Measurements from ENCODE around the gene SH2D7.

The SH2D7 gene

DNA sequence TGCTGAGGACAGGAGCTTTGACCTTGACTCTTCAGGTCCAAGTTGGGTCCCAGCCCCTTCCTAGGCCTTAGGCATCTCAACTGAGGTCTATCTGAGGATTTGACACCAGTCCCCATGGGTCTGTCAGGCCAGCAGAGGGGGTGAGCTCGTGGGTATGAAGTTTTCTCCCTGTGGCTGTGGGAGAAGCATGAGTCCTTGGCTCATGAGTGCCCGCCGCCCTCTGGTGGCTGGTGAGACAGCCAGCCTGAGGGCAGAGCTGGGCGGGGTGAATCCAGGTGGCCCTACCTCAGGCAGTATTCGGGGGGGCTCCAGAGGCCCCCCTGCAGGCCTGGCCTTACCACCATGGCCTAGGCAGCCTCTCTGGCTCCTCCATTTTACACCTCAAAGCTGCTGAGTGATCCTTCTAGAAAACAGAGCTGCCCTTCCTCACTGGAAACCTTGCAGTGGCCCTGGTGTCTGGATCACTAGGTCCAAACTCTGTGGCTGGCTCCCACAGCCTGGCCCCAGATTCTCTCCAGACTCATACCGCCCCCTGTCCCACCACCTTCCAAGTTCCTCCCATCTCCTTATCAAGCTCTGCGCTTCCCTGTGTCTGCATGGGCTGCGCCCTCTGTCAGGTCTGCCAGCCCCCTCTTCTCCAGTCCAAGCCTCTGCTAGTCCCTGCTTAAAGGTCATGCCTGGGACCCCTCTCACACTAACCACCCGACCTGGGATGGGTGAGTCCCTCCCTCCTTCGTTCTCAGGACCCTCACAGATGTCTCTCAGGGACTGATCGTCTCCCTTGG lies 16.1 kb downstream of the SH2D7 start:
- no peak overlapping the region for H3K4me3 ChIP-seq (ENCODE audit: low read depth, low read length, poor library complexity, severe bottlenecking)
- H3K79me2 ChIP-seq (ENCODE audit: insufficient read depth, low read length) = no peaks in the 10 kb centered on the region
- no peaks in the 10 kb centered on the region for H4K20me1 ChIP-seq (ENCODE audit: insufficient read depth, low read length)
- no peaks in the 10 kb centered on the region for H3K36me3 ChIP-seq (ENCODE audit: insufficient read depth, low read length)
- H3F3A ChIP-seq (ENCODE audit: insufficient read depth, low read length) = no peaks in the 10 kb centered on the region
- H3K9me2 ChIP-seq (ENCODE audit: low read depth, low read length) = no peaks in the 10 kb centered on the region
- no peak overlapping the region for H3K27ac ChIP-seq (ENCODE audit: low read depth, low read length, poor library complexity, severe bottlenecking)
- H3K27me3 ChIP-seq (ENCODE audit: insufficient read depth, low read length) = no peaks in the 10 kb centered on the region
- no peak overlapping the region for H3K4me2 ChIP-seq (ENCODE audit: low read length)
- TF ChIP-seq CTCF (IDR thresholded peaks at IDR 0.05; ENCODE audit: low read length) = peak; percentile 98
- no peak for TF ChIP-seq EZH2 (IDR thresholded peaks at IDR 0.05; ENCODE audit: borderline replicate concordance, low read length)
- no peak overlapping the region for H2AFZ ChIP-seq (ENCODE audit: low read length)
- no peaks in the 10 kb centered on the region for H3K4me1 ChIP-seq (ENCODE audit: insufficient read depth, low read length, severe bottlenecking)
- H3K9ac ChIP-seq (ENCODE audit: low read length) = no peak overlapping the region
- H3K9me3 ChIP-seq (ENCODE audit: low read length) = no peaks in the 10 kb centered on the region

- no peaks in the 10 kb centered on the region for H3K4me1 ChIP-seq (ENCODE audit: insufficient read depth, low read length, severe bottlenecking)
- no peak overlapping the region for H2AFZ ChIP-seq (ENCODE audit: low read length)
- H3K79me2 ChIP-seq (ENCODE audit: insufficient read depth, low read length) = no peaks in the 10 kb centered on the region
- H3K9ac ChIP-seq (ENCODE audit: low read length) = no peak overlapping the region
- TF ChIP-seq CTCF (IDR thresholded peaks at IDR 0.05; ENCODE audit: low read length) (no peak), EZH2 (IDR thresholded peaks at IDR 0.05; ENCODE audit: borderline replicate concordance, low read length) (no peak)
- no peaks in the 10 kb centered on the region for H3K9me3 ChIP-seq (ENCODE audit: low read length)
- no peaks in the 10 kb centered on the region for H4K20me1 ChIP-seq (ENCODE audit: insufficient read depth, low read length)
- H3K4me2 ChIP-seq (ENCODE audit: low read length) = no peak overlapping the region
- H3K9me2 ChIP-seq (ENCODE audit: low read depth, low read length) = no peaks in the 10 kb centered on the region
- no peaks in the 10 kb centered on the region for H3K27me3 ChIP-seq (ENCODE audit: insufficient read depth, low read length)
- H3F3A ChIP-seq (ENCODE audit: insufficient read depth, low read length) = no peaks in the 10 kb centered on the region
- H3K27ac ChIP-seq (ENCODE audit: low read depth, low read length, poor library complexity, severe bottlenecking) = no peak overlapping the region
- no peaks in the 10 kb centered on the region for H3K36me3 ChIP-seq (ENCODE audit: insufficient read depth, low read length)
- no peak overlapping the region for H3K4me3 ChIP-seq (ENCODE audit: low read depth, low read length, poor library complexity, severe bottlenecking)
Observed at GRCh38 chr15:78109156-78109555, 16.8 kb downstream of the SH2D7 start.

GRCh38 chr15:78110096-78110495 lies 17.7 kb downstream of the SH2D7 start:
- no peaks in the 10 kb centered on the region for H3K36me3 ChIP-seq (ENCODE audit: insufficient read depth, low read length)
- H3K27me3 ChIP-seq (ENCODE audit: insufficient read depth, low read length) = no peaks in the 10 kb centered on the region
- no peaks in the 10 kb centered on the region for H4K20me1 ChIP-seq (ENCODE audit: insufficient read depth, low read length)
- H3K9me3 ChIP-seq (ENCODE audit: low read length) = no peaks in the 10 kb centered on the region
- no peak overlapping the region for H3K9ac ChIP-seq (ENCODE audit: low read length)
- no peak overlapping the region for H3K4me2 ChIP-seq (ENCODE audit: low read length)
- no peaks in the 10 kb centered on the region for H3K9me2 ChIP-seq (ENCODE audit: low read depth, low read length)
- H3K4me3 ChIP-seq (ENCODE audit: low read depth, low read length, poor library complexity, severe bottlenecking) = no peak overlapping the region
- H3F3A ChIP-seq (ENCODE audit: insufficient read depth, low read length) = no peaks in the 10 kb centered on the region
- no peaks in the 10 kb centered on the region for H3K79me2 ChIP-seq (ENCODE audit: insufficient read depth, low read length)
- H2AFZ ChIP-seq (ENCODE audit: low read length) = no peak overlapping the region
- H3K4me1 ChIP-seq (ENCODE audit: insufficient read depth, low read length, severe bottlenecking) = no peaks in the 10 kb centered on the region
- TF ChIP-seq EZH2 (IDR thresholded peaks at IDR 0.05; ENCODE audit: borderline replicate concordance, low read length) (no peak), CTCF (IDR thresholded peaks at IDR 0.05; ENCODE audit: low read length) (no peak)
- no peak overlapping the region for H3K27ac ChIP-seq (ENCODE audit: low read depth, low read length, poor library complexity, severe bottlenecking)

Data from OCI-LY1 (cell line).